Esophagus squamous epithelium (tissue), 5 donors: ENCODE data around the gene SUOX. TPM values are rescaled to one million over a fixed set of nuclear protein-coding genes. Genes with fewer than 3 reads are reported as not detected.

Experiments used
- DNase-seq: peaks from one replicate; lab custom pipeline; 2025; lab: John Stamatoyannopoulos, UW
- H3K27ac ChIP-seq, 4 donors: fragments of 200-600 bp; sonication (generic); one replicate each; pipeline ENCODE4 v1.5.1; 2016 to 2019; ENCODE audit warnings: mild to moderate bottlenecking in 1 of 4
- H3K27me3 ChIP-seq, 4 donors: fragments of 200-600 bp; sonication (generic); 1 replicate in 3 of 4; 2 replicates in 1 of 4; pipeline versions ENCODE4 v1.5.1 to v1.6.0; 2017 to 2021; ENCODE audit warnings: antibody characterized with exemption in 1 of 4
- H3K36me3 ChIP-seq, 3 donors: fragments of 200-600 bp; sonication (generic); one replicate each; pipeline ENCODE4 v1.5.1; 2016 to 2019
- H3K4me1 ChIP-seq, 3 donors: fragments of 200-600 bp; sonication (generic); one replicate each; pipeline ENCODE4 v1.5.1; 2017 to 2019
- H3K4me3 ChIP-seq, 4 donors: fragments of 200-600 bp; sonication (generic); 1 replicate in 3 of 4; 2 replicates in 1 of 4; pipeline ENCODE4 v1.5.1; 2016 to 2019; ENCODE audit warnings: mild to moderate bottlenecking in 2 of 4, moderate library complexity in 1 of 4
- H3K9me3 ChIP-seq, 3 donors: fragments of 200-600 bp; sonication (generic); one replicate each; pipeline ENCODE4 v1.5.1; 2016 to 2019
- POLR2A ChIP-seq, 4 donors: fragments of 450-650 bp; IDR thresholded peaks; one replicate each; pipeline ENCODE4 v1.6.1; 2017; ENCODE audit warnings: antibody characterized with exemption in 4 of 4, mild to moderate bottlenecking in 4 of 4, moderate library complexity in 3 of 4
- WGBS, 2 donors: methylation state at CpG; one replicate each; pipeline ENCODE4 v1.1.5; 2018; 5-methylcytosine and 5-hydroxymethylcytosine counted together
- intact Hi-C: fragments of 100-400 bp; cut with DNase I; formaldehyde crosslinking; loops from one replicate; pipeline ENCODE4 v1.15.0; 2022
- total RNA-seq, 4 donors: library from RNA; depleted of rRNA; stranded (reverse); fragments of >200 nt; gene quantifications; one replicate each; pipeline ENCODE4 v1.1.0, GENCODE V29; 2016
- TF ChIP-seq, protein P1 (sequence below), 6 experiments: fragments of 450-650 bp in 4 of 6; fragments of 200-600 bp in 2 of 6; sonication (generic) in 2 of 6; IDR thresholded peaks; one replicate each; pipeline ENCODE4 v1.5.1; 2016 to 2019; ENCODE audit warnings: antibody characterized with exemption in 6 of 6, mild to moderate bottlenecking in 4 of 6, moderate library complexity in 4 of 6
- donor health status: DM: yes; HTN: yes; CAD: no.

The SUOX gene
- total RNA-seq, 4 donors from 2014 or later = 16.0 to 30.0 (median 18.5) TPM

DNA sequence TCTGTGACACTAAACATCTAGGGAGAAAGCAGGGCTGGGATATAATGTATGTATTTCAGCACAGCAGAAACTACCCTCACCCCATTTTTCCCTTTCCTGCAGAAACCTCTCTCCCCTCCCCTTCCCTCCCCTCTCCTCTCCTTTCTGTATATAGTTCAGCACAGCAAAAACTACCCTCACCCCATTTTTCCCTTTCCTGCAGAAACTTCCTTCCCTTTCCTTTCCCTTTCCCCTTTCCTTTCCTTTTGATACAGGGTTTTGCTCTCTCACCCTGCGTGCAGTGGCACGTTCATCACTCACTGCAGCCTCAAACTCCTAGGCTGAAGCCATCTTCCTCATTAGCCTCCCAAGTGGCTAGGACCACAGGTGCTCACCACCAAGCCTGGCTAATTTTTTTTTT lies 33.3 kb upstream of the SUOX start:
- intact Hi-C loops = no loop called here
- Histone ChIP-seq H3K9me3 (no peaks in the 10 kb centered on the region), H3K27ac (no peak overlapping the region), H3K27me3 (no peaks in the 10 kb centered on the region), H3K4me1 (peaks cover 9 to 30% (median 12%) of the 10 kb centered on the region in 3 donors), H3K4me3 (no peak overlapping the region), H3K36me3 (peaks cover 0 to 4% (median 0%) of the 10 kb centered on the region in 3 donors)
- WGBS, 2 donors = 74 to 76% methylated on average over 2 of the region's 2 CpGs
- TF ChIP-seq, protein P1, sequence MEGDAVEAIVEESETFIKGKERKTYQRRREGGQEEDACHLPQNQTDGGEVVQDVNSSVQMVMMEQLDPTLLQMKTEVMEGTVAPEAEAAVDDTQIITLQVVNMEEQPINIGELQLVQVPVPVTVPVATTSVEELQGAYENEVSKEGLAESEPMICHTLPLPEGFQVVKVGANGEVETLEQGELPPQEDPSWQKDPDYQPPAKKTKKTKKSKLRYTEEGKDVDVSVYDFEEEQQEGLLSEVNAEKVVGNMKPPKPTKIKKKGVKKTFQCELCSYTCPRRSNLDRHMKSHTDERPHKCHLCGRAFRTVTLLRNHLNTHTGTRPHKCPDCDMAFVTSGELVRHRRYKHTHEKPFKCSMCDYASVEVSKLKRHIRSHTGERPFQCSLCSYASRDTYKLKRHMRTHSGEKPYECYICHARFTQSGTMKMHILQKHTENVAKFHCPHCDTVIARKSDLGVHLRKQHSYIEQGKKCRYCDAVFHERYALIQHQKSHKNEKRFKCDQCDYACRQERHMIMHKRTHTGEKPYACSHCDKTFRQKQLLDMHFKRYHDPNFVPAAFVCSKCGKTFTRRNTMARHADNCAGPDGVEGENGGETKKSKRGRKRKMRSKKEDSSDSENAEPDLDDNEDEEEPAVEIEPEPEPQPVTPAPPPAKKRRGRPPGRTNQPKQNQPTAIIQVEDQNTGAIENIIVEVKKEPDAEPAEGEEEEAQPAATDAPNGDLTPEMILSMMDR (IDR thresholded peaks at IDR 0.05) = no peak
- no peak for TF ChIP-seq POLR2A (IDR thresholded peaks at IDR 0.05)
- DNase-seq = no peak

DNA sequence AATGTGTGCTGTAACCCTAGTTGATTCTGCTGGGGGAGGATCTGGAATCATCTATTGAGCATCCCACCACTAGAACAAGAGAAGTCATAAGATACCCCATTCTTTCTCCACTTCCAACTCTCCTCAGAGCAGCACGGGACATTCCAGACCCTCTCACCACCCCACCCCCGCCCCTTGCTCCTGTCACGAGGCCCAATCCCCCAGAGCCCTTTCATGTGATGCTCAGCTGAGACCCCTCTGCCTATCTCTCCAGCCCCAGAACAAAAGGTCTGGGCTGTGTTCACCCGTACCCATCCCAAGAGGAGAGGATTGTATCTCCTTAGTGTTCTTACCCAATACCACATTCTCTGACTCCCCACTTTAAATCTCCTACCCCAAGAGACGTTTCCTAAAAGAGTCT lies 31.8 kb upstream of the SUOX start:
- H3K4me1 ChIP-seq = peaks cover 9 to 30% (median 12%) of the 10 kb centered on the region in 3 donors
- H3K9me3 ChIP-seq = no peaks in the 10 kb centered on the region
- H3K27ac ChIP-seq = no peak overlapping the region
- no peaks in the 10 kb centered on the region for H3K27me3 ChIP-seq
- H3K36me3 ChIP-seq = peaks cover 0 to 12% (median 0%) of the 10 kb centered on the region in 3 donors
- TF ChIP-seq, protein P1 (IDR thresholded peaks at IDR 0.05) = no peak
- no peak for TF ChIP-seq POLR2A (IDR thresholded peaks at IDR 0.05)
- 56 to 78% methylated on average over 4 of the region's 5 CpGs for WGBS, 2 donors
- H3K4me3 ChIP-seq = no peak overlapping the region
- no peak for DNase-seq
- intact Hi-C loops = no loop called here

DNA sequence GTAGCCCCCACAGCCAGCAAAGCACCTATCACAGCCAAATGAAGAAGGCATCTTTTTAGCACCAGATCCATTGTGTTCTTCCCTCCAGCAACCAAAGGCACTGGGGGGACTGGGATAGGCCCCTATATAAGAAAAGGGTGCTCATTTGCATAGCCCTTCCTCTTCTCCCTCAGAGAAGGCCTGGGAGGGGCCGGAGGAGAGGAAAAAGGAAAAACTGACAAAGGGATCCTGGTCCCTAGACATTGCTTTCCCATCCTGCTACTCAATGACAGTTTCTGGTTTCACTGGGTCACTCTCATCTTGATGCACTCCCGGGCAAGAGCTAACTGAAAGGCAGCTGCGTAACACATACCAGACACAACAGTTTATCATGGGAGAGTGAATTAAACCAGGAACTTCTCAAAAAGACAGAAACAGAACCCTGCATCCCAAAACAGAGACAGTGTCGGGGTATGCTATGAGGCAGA lies 31.1 kb upstream of the SUOX start, which contains the start of gene PMEL:
TSS of gene PMEL (minus strand) at position 102 of the 467 bp plus-strand sequence. CDS start at position 71, 31 bp downstream.
- Histone ChIP-seq H3K4me1 (peaks cover 9 to 30% (median 12%) of the 10 kb centered on the region in 3 donors), H3K4me3 (peak within 1 kb of the TSS; percentile 68 to 90 (median 82)), H3K27ac (peak within 1 kb of the TSS; percentile 88 to 93 (median 91)), H3K36me3 (peaks cover 0 to 18% (median 0%) of the 10 kb centered on the region in 3 donors), H3K9me3 (no peaks in the 10 kb centered on the region), H3K27me3 (no peaks in the 10 kb centered on the region)
- TF ChIP-seq, protein P1 (IDR thresholded peaks at IDR 0.05) = no peak
- no peak for TF ChIP-seq POLR2A (IDR thresholded peaks at IDR 0.05)
- no peak for DNase-seq
- 2 to 7% methylated on average over 4 of the region's 4 CpGs for WGBS, 2 donors
- intact Hi-C loops = no loop called here

DNA sequence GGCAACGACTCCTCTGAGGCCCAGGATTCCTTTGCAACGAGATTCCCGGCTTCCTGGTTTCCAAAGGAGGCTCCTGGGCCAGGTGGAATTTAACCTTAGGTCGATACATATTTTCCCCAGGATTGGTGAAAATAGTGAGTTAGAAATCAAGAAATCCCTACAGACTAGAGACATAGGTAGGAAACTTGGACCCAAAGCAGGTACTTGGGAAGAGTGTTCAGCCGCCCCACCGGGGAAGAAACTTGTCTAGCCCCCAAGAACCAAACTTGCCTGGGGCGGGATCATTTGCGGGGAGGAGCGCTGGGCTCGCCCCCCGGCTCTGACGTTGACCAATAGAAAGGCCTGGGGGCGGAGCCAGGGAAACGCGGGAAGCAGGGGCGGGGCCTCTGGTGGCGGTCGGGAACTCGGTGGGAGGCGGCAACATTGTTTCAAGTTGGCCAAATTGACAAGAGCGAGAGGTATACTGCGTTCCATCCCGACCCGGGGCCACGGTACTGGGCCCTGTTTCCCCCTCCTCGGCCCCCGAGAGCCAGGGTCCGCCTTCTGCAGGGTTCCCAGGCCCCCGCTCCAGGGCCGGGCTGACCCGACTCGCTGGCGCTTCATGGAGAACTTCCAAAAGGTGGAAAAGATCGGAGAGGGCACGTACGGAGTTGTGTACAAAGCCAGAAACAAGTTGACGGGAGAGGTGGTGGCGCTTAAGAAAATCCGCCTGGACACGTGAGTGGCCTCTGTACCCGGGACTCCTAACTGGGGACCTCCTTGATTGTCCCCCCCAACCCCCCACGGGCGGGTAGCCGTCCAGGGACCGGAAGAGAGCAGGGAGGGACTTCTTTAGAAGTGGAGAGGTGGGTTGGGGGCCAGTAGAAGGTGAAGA lies 30.4 kb upstream of the SUOX start, which contains the start of gene CDK2:
TSS of gene CDK2 (plus strand) at position 423 of the 874 bp plus-strand sequence. CDS start at position 602, 179 bp downstream.
- intact Hi-C loops = no loop called here
- TF ChIP-seq POLR2A (IDR thresholded peaks at IDR 0.05) = peak in 3 of 4 donors; percentile 51 to 83 (median 80)
- TF ChIP-seq, protein P1 (IDR thresholded peaks at IDR 0.05) = no peak
- DNase-seq = peak; percentile 40
- H3K36me3 ChIP-seq = peaks cover 0 to 25% (median 0%) of the 10 kb centered on the region in 3 donors
- H3K27me3 ChIP-seq = no peaks in the 10 kb centered on the region
- peaks cover 9 to 33% (median 12%) of the 10 kb centered on the region in 3 donors for H3K4me1 ChIP-seq
- no peaks in the 10 kb centered on the region for H3K9me3 ChIP-seq
- peak within 1 kb of the TSS; percentile 68 to 90 (median 82) for H3K4me3 ChIP-seq
- WGBS, 2 donors = 0% methylated on average over 23 to 33 of the region's 45 CpGs
- H3K27ac ChIP-seq = peak within 1 kb of the TSS; percentile 88 to 93 (median 91)

DNA sequence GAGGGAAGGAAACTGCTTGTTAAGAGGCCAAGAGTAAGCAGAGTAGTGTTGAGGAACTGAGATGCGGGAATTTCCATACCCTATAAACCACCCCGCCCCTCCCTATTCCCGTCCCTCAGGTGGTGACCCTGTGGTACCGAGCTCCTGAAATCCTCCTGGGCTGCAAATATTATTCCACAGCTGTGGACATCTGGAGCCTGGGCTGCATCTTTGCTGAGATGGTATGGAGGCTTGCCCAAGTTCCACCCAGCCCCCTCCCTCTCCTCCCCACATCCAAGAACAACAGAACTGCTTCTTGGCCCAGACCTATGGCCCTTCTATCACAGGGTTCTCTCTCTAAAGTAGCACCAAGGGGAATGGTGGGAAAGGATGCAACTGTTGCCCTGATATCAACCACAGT lies 27.7 kb upstream of the SUOX start:
- WGBS, 2 donors = 88 to 94% methylated on average over 4 of the region's 4 CpGs
- no peak overlapping the region for H3K27ac ChIP-seq
- no peak overlapping the region for H3K4me3 ChIP-seq
- no peaks in the 10 kb centered on the region for H3K9me3 ChIP-seq
- TF ChIP-seq POLR2A (IDR thresholded peaks at IDR 0.05) = no peak
- TF ChIP-seq, protein P1 (IDR thresholded peaks at IDR 0.05) = no peak
- intact Hi-C loops = no loop called here
- peaks cover 0 to 26% (median 0%) of the 10 kb centered on the region in 3 donors for H3K36me3 ChIP-seq
- peaks cover 9 to 46% (median 23%) of the 10 kb centered on the region in 3 donors for H3K4me1 ChIP-seq
- H3K27me3 ChIP-seq = no peaks in the 10 kb centered on the region
- no peak for DNase-seq
